Nucleus accumbens (tissue), 56 donors: ENCODE results near the gene PVALEF.

Experiments
- DNase-seq, 56 donors: peaks; one replicate each; lab custom pipeline; 2025; lab: John Stamatoyannopoulos, UW

The PVALEF gene

DNA sequence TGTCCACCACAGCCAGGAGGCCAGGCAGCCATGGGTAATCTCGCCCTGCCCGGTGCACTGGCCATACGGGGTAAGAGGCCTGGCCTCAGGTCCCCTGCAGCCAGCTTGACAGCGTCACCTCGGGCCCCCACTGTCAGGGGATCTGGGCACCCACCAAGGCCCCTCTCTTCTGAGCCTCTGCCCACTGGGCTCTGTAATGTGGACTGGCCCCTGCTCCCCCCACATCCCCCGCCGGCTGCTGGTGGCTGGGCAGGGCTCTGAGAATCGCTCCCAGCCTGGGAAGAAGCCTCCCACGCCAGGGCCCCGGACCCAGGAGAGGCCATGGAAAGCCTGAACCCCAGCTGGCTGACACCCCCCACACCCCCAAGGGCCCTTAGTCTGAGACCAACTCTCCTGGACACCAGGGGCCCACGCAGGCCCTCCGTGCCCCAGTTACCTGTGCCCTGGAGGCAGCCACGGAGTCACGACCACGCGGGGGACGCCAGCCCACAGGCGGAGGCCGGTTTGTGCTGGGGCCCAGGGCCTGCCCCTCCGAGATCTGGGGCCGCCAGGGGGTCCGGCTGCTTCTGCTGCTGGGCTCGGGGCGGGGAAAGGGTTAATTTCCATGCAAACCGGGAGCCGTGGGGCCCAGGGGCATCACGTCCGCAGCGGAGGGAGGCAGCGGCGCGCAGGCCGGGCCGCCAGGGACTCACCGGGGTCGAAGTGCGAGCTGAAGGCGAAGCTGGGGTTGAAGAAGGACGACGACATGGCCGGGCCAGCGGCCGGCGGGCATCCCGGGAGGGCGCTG, at the start of gene PVALEF:
TSS of gene PVALEF (plus strand) at position 262 of the 787 bp plus-strand sequence. CDS start 15,720 bp downstream, outside the sequence.
- DNase-seq, result peak in 45 of 56 donors; percentile 37 to 86 (median 61)

GRCh38 chr17:81115749-81116464, 49.4 kb upstream of the PVALEF start:
- DNase-seq, result peak in 24 of 56 donors; percentile 19 to 61 (median 38)

- no peak for DNase-seq
These were observed 48.6 kb upstream of the PVALEF start for GRCh38 chr17:81116704-81117103.

- DNase-seq, result peak in 2 of 56 donors; percentile 29 to 49
These were observed 47.6 kb upstream of the PVALEF start for GRCh38 chr17:81117672-81118198.

GRCh38 chr17:81118308-81119221, 46.7 kb upstream of the PVALEF start:
- DNase-seq, result peak in 3 of 56 donors; percentile 24 to 48 (median 36)

GRCh38 chr17:81119223-81120148, 45.8 kb upstream of the PVALEF start:
- peak in 55 of 56 donors; percentile 21 to 99 (median 91) for DNase-seq

DNA sequence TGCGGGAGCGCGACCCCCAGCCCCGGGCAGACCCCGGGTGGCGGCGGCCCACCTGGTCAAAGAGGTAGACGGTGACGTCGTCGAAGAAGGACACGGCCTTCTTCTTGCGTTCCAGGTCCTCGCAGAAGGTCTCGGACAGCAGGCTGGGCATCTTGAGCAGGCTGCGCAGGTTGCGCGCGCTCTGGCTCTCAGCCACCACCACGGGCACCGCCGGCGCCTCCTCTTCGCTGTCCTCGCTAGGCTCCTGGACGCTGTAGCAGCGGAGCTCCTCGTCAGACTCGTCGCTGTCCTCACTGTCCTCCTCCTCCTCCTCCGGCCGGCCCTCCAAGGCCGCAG, 45.2 kb upstream of the PVALEF start:
- DNase-seq, result peak in 1 of 56 donors; percentile 65

GRCh38 chr17:81120695-81121621, 44.3 kb upstream of the PVALEF start:
- DNase-seq, result peak in 6 of 56 donors; percentile 21 to 62 (median 47)

DNA sequence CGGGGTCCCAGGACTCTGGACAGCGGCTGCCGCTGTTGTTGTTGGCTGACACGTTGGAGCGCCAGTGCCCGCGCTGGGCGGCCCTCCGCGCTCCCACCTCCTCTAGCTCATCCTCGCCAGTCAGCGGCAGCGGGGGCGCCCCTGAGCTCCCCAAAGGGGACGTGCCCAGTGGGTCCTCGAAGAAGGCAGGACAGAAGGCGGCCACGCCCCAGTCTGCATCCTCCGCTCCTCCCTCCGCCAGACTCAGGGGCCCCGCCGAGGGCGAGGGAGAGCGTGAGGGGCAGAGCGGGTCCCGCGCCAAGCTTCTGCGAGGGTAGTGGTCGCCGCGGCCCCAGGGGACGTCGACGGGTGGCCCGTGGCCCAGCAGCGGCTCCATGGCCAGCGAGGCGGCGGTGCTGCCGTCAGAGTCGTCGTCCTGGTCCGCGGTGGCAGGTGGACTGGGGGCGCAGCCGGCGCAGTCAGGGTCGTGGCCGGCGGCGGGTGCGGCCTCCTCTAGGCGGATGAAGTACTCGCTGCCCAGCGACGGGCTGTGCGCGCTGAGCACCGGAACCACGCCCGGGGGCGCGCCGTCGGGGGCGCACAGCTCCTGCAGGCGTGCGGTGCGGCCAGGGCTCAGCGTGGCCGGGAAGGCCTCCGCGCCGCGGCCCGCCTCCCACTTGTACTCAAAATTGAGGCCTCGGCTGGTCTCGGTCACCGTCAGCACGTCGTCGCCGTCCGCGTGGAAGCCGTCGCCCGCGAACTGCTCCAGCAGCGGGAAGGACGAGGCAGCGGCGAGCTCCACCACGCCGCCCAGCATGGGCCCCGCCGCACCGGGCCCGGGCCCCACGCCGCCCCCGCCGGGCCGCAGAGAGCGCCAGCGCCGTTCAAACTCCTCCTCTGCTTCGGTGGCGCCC, 43.2 kb upstream of the PVALEF start:
- peak in 2 of 56 donors; percentile 43 to 59 for DNase-seq

GRCh38 chr17:81123052-81124048, 42.0 kb upstream of the PVALEF start:
- peak in 11 of 56 donors; percentile 29 to 66 (median 48) for DNase-seq

GRCh38 chr17:81124377-81124776, 40.9 kb upstream of the PVALEF start:
- no peak for DNase-seq

DNA sequence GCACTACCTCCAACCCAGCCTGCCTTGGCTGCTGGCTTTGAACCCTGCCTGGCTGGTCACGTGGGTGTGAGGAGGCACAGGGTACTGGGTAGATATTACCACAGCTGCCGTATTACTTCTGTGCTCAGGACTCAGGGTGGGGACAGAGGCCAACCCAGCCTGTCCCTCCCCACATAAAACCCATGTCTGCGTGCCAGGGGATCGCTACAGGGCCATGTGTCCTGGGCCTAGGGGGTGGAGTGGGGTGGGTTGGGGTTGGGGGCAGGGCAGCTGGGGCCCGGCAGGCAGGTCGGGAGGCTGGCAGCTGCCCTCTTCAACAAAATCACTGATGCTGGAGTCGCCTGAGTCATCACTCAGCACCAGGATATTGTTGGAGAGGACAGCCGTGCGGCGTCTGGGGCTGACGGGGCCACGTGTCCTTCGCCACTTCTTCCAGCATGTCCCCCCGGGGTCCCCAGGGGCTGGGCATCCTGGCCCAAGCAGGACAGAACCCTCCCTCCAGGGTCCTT, 39.7 kb upstream of the PVALEF start:
- peak in 16 of 56 donors; percentile 22 to 62 (median 44) for DNase-seq

DNA sequence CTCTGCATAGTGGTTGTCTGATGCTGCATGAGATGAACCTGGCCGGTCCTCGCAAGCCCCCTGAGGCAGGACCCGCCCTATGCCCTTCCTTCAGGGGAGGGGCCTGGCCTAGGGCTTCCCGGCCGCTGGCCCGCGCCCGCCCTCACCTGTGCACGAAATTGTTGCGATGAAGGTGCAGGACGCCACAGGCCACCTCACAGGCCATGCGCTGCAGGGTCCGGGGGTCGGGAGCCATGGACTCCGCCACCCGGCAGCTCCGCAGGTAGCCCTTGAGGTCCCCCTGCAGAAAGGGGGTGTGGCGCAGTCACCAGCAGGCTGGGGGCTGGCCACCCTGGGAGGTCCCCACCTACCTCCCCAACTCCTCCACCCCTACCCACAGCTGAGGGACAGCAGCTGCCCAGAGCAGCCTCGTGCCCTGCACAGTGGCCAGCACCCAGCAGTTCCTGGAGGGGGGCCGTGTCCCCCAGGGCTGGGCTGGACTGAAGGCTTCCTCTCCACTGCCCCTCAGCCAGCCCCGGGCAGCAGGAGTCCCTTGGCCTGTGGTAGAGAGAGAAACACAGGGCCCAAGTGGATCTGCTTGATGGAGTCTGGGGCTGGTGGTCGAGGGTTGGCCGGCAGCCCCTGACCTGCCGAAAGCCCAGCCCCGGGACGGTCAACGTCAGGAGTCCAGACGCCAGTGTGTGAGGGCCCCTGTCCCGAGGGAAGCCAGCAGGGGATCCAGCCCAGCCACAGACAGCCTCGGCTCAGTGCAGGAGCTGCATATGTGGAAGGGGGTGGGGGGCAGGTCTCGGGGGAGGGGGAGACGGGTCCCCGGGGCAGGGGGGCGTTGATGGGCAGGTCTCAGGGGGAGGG, 38.8 kb upstream of the PVALEF start:
- peak in 45 of 56 donors; percentile 20 to 82 (median 50) for DNase-seq

DNA sequence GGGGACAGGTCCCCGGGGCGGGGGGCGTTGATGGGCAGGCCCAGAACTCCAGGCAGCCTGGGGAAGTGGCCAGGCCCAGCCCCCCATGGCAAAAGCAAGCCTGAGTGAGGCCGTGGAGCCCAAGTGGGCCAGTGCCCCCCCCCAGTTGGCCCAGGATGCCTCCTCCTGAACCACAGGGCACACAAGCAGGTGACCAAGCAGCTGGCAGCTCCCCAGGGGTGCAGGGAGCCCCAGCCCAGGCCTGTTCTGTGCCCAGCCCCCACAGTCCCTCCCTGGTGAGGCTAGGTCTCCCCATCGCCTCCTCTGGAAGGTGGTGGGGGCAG, 38.2 kb upstream of the PVALEF start:
- DNase-seq, result peak in 4 of 56 donors; percentile 42 to 62 (median 54)
